WTC11 (cell line): Measurements from ENCODE around the gene EMX1. TPM values are rescaled to one million over a fixed set of nuclear protein-coding genes. Genes with fewer than 3 reads are reported as not detected.

Experiments
- ATAC-seq: fragments of 200-7000 bp; cut with Tn5 transposase; 2 replicates; pipeline ENCODE4 v1.10.0; 2021; ENCODE audit warnings: mild to moderate bottlenecking, moderate library complexity
- Bru-seq: library from RNA; stranded (reverse); fragments of 400-500 nt; gene quantifications from one replicate; lab custom pipeline; 2021; lab: Mats Ljungman, UMichigan
- CTCF ChIA-PET: fragments of 300-600 bp; sonication (Branson Sonifier 250); formaldehyde crosslinking; loops from one replicate; lab custom pipeline; 2021; ENCODE audit warnings: antibody characterized with exemption; lab: Charles Lee
- POLR2A ChIA-PET: fragments of 350-600 bp; sonication (Branson Sonifier 250); formaldehyde crosslinking; loops from one replicate; lab custom pipeline; 2021; ENCODE audit warnings: antibody characterized with exemption; lab: Charles Lee
- DNase-seq: peaks from one replicate; pipeline ENCODE4 v3.0.0; 2021; ENCODE audit warnings: low spot score
- H3K27ac Mint-ChIP-seq: 2 replicates; pipeline ENCODE4 v1.8.0; 2021; ENCODE audit warnings: mixed read lengths
- H3K27me3 Mint-ChIP-seq: 2 replicates; pipeline ENCODE4 v1.8.0; 2021; ENCODE audit warnings: low read depth, mild to moderate bottlenecking, moderate library complexity, mixed read lengths
- H3K36me3 Mint-ChIP-seq: 2 replicates; pipeline ENCODE4 v1.8.0; 2021; ENCODE audit warnings: mixed read lengths
- H3K4me1 Mint-ChIP-seq: 2 replicates; pipeline ENCODE4 v1.8.0; 2022; ENCODE audit warnings: mixed read lengths
- H3K4me3 Mint-ChIP-seq: 2 replicates; pipeline ENCODE4 v1.8.0; 2021; ENCODE audit warnings: mild to moderate bottlenecking, moderate library complexity, mixed read lengths
- H3K9me3 Mint-ChIP-seq: 2 replicates; pipeline ENCODE4 v1.8.0; 2021; ENCODE audit warnings: mixed read lengths
- FOXK1 ChIP-seq: sonication (generic); formaldehyde crosslinking; IDR thresholded peaks from 2 replicates; pipeline ENCODE4 v1.8.0; 2022; ENCODE audit warnings: mild to moderate bottlenecking, moderate library complexity, missing genetic modification reagents
- FOXP1 ChIP-seq: sonication (generic); formaldehyde crosslinking; IDR thresholded peaks from 2 replicates; pipeline ENCODE4 v1.8.0; 2022; ENCODE audit warnings: missing genetic modification reagents, mild to moderate bottlenecking, moderate library complexity, borderline replicate concordance
- FOXP4 ChIP-seq: sonication (generic); formaldehyde crosslinking; IDR thresholded peaks from 2 replicates; pipeline ENCODE4 v1.8.0; 2022; ENCODE audit warnings: mild to moderate bottlenecking, missing genetic modification reagents
- NFYB ChIP-seq: sonication (generic); formaldehyde crosslinking; conservative IDR thresholded peaks from 2 replicates; pipeline ENCODE4 v1.8.0; 2022; ENCODE audit warnings: low read depth, missing genetic modification reagents
- SP1 ChIP-seq: sonication (generic); formaldehyde crosslinking; conservative IDR thresholded peaks from 2 replicates; pipeline ENCODE4 v1.8.1; 2022; ENCODE audit warnings: missing genetic modification reagents
- ZNF121 ChIP-seq: sonication (generic); formaldehyde crosslinking; IDR thresholded peaks from 2 replicates; pipeline ENCODE4 v1.8.0; 2023; ENCODE audit warnings: missing genetic modification reagents
- ZNF263 ChIP-seq: sonication (generic); formaldehyde crosslinking; IDR thresholded peaks from 2 replicates; pipeline ENCODE4 v1.8.1; 2022; ENCODE audit warnings: low read depth, mild to moderate bottlenecking, moderate library complexity, missing genetic modification reagents
- ZNF396 ChIP-seq: fragments of 250-450 bp; sonication (Bioruptor Pico); IDR thresholded peaks from 2 replicates; pipeline ENCODE4 v1.8.0; 2021; ENCODE audit warnings: mild to moderate bottlenecking, moderate library complexity, borderline replicate concordance
- long read RNA-seq, 3 experiments: library from RNA in 1 of 3; library from capped mRNA in 1 of 3; library from polyadenylated mRNA in 1 of 3; unstranded in 2 of 3; stranded (forward) in 1 of 3; transcript quantifications; one replicate each; pipeline ENCODE4 v2.0.0, GENCODE V29; 2021
- total RNA-seq: library from RNA; stranded (reverse); gene quantifications from 3 replicates; pipeline ENCODE4 v1.2.3, GENCODE V29; 2021
- TF ChIP-seq, protein P1 (sequence below): fragments of 250-450 bp; sonication (Bioruptor Pico); conservative IDR thresholded peaks from 2 replicates; pipeline ENCODE4 v1.9.0; 2021; ENCODE audit warnings: mild to moderate bottlenecking
- TF ChIP-seq, protein P2 (sequence below): sonication (generic); formaldehyde crosslinking; IDR thresholded peaks from 2 replicates; pipeline ENCODE4 v1.8.0; 2022; ENCODE audit warnings: mild to moderate bottlenecking, missing genetic modification reagents
- TF ChIP-seq, protein P3 (sequence below): sonication (generic); formaldehyde crosslinking; IDR thresholded peaks from 2 replicates; pipeline ENCODE4 v1.8.0; 2022; ENCODE audit warnings: missing genetic modification reagents
- TF ChIP-seq, protein P4 (sequence below): sonication (generic); formaldehyde crosslinking; conservative IDR thresholded peaks from 2 replicates; pipeline ENCODE4 v1.8.1; 2023; ENCODE audit warnings: mild to moderate bottlenecking, low read depth, missing genetic modification reagents, moderate library complexity
- TF ChIP-seq, protein P5 (sequence below): sonication (generic); formaldehyde crosslinking; IDR thresholded peaks from 2 replicates; pipeline ENCODE4 v1.8.1; 2022; ENCODE audit warnings: mild to moderate bottlenecking, moderate library complexity, missing genetic modification reagents

EMX1 gene
- 3.6 to 4.4 TPM (median 3.8 TPM) in 3 replicates for total RNA-seq
- percentile 41 among the genes with signal in this experiment for Bru-seq, nascent RNA
- long read RNA-seq, experiment 1, transcript EMX1-201 (3 exons, 2,188 nt), result major isoform, 6 of 10 reads
- long read RNA-seq, experiment 1, partial matches to known transcripts, result 0 of 10 reads
- long read RNA-seq, experiment 1, other reads (novel, unspliced or antisense), result 2 of 10 reads
- long read RNA-seq, experiment 2, transcript EMX1-201 (3 exons, 2,188 nt), result major isoform, 7 of 10 reads
- long read RNA-seq, experiment 2, partial matches to known transcripts, result 0 of 10 reads
- long read RNA-seq, experiment 2, other reads (novel, unspliced or antisense), result 0 of 10 reads
- long read RNA-seq, experiment 3, partial matches to known transcripts, result 1 of 1 reads
- long read RNA-seq, experiment 3, other reads (novel, unspliced or antisense), result 0 of 1 reads

DNA sequence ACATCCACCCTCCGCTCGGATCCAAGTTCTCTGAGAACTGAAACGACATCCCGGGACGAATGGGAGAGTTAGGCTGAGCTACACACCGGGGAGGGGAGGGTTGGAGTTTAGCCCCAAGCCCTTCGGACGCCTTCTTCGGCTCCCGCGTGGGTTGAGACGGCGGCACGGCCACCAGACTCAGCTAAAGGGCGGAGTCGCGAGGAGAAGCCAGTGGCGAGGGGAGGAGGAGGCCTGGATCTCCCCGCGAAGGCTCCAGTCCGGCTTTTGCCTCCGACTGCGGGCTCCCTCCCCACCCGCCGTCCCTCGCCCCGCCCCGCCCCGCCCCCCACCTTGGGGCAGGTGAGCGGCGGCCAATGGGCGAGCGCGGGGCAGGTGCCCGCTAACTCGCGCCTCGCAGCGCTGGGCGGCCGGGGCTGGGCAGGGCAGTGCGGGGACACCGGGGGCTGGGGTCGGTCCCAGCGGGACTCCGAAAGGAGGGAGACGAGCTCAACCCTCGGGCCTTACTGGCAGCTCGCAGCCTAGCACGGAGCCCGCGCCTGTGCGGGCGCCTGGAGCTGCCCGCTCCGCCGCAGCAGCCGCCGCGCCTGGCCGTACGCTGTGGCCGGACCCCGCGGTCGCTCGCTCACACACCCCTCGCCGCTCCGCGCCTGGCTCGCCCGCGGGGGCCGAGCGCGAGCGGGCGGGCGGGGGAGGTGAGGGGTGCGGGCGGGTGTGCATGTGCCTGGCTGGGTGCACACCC lies at the start of gene EMX1:
Gene EMX1 (plus strand): TSS at position 382 of the 739 bp plus-strand sequence. CDS start 334 bp downstream, at position 716.
- H3K9me3 Mint-ChIP-seq, result no peaks in the 10 kb centered on the region

More for the DNA sequence above, at the start of gene EMX1:
- Mint-ChIP-seq H3K27ac (no peak within 1 kb of the TSS), H3K36me3 (peaks cover 5% of the 10 kb centered on the region), H3K4me3 (peak within 1 kb of the TSS; percentile 84), H3K4me1 (peaks cover 45% of the 10 kb centered on the region), H3K27me3 (peaks cover 49% of the 10 kb centered on the region)
- no peak for TF ChIP-seq ZNF263 (CRISPR knock-in tag)
- TF ChIP-seq, protein P1, sequence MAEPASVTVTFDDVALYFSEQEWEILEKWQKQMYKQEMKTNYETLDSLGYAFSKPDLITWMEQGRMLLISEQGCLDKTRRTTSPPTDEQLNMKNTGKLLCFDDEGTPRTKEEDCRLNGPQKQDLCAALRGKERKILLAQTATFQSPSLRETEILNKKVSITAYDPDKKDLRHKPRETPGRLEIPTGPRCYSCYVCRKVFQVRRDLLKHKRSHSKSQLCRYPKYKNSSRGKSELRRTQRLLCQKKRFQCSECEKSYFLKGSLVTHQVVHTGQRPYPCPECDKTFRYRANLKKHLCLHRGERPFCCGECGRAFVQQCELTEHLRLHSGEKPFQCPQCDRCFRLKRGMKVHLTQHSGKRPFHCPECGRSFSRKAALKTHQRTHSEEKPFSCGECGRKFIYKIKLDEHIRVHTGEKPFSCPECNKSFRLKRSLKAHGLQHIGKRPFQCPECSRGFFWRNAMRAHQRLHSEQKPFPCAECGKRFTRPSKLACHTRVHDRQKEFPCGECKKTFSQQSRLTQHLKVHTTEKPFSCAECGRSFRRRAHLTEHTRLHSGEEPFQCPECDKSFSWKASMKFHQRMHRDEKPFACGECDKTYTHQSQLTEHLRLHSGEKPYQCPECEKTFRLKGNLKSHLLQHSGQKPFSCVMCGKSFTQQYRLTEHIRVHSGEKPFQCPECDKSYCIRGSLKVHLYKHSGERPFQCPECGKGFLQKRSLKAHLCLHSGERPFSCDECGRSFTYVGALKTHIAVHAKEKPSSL (CRISPR knock-in tag), result no peak
- TF ChIP-seq FOXP4 (CRISPR knock-in tag), result 0 out of 2 replicates have a peak, but pooled peaks have one; percentile 9
- TF ChIP-seq, protein P2, sequence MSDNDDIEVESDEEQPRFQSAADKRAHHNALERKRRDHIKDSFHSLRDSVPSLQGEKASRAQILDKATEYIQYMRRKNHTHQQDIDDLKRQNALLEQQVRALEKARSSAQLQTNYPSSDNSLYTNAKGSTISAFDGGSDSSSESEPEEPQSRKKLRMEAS, result peak; percentile 49; the same call in 1 of the 2 replicates
- peak; percentile 71 for TF ChIP-seq NFYB (CRISPR knock-in tag)
- peak; percentile 70; the same call in 1 of the 2 replicates for TF ChIP-seq ZNF121 (CRISPR knock-in tag)
- TF ChIP-seq, protein P3, sequence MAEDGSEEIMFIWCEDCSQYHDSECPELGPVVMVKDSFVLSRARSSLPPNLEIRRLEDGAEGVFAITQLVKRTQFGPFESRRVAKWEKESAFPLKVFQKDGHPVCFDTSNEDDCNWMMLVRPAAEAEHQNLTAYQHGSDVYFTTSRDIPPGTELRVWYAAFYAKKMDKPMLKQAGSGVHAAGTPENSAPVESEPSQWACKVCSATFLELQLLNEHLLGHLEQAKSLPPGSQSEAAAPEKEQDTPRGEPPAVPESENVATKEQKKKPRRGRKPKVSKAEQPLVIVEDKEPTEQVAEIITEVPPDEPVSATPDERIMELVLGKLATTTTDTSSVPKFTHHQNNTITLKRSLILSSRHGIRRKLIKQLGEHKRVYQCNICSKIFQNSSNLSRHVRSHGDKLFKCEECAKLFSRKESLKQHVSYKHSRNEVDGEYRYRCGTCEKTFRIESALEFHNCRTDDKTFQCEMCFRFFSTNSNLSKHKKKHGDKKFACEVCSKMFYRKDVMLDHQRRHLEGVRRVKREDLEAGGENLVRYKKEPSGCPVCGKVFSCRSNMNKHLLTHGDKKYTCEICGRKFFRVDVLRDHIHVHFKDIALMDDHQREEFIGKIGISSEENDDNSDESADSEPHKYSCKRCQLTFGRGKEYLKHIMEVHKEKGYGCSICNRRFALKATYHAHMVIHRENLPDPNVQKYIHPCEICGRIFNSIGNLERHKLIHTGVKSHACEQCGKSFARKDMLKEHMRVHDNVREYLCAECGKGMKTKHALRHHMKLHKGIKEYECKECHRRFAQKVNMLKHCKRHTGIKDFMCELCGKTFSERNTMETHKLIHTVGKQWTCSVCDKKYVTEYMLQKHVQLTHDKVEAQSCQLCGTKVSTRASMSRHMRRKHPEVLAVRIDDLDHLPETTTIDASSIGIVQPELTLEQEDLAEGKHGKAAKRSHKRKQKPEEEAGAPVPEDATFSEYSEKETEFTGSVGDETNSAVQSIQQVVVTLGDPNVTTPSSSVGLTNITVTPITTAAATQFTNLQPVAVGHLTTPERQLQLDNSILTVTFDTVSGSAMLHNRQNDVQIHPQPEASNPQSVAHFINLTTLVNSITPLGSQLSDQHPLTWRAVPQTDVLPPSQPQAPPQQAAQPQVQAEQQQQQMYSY, result peak; percentile 97
- TF ChIP-seq SP1 (CRISPR knock-in tag), result peak; percentile 73
- 0 out of 2 replicates have a peak, but pooled peaks have one; percentile 14 for TF ChIP-seq FOXK1 (CRISPR knock-in tag)
- TF ChIP-seq FOXP1 (CRISPR knock-in tag), result peak; percentile 58; the same call in 1 of the 2 replicates
- TF ChIP-seq, protein P4, sequence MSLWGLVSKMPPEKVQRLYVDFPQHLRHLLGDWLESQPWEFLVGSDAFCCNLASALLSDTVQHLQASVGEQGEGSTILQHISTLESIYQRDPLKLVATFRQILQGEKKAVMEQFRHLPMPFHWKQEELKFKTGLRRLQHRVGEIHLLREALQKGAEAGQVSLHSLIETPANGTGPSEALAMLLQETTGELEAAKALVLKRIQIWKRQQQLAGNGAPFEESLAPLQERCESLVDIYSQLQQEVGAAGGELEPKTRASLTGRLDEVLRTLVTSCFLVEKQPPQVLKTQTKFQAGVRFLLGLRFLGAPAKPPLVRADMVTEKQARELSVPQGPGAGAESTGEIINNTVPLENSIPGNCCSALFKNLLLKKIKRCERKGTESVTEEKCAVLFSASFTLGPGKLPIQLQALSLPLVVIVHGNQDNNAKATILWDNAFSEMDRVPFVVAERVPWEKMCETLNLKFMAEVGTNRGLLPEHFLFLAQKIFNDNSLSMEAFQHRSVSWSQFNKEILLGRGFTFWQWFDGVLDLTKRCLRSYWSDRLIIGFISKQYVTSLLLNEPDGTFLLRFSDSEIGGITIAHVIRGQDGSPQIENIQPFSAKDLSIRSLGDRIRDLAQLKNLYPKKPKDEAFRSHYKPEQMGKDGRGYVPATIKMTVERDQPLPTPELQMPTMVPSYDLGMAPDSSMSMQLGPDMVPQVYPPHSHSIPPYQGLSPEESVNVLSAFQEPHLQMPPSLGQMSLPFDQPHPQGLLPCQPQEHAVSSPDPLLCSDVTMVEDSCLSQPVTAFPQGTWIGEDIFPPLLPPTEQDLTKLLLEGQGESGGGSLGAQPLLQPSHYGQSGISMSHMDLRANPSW, result no peak
- no peak for TF ChIP-seq ZNF396 (CRISPR knock-in tag)
- TF ChIP-seq, protein P5, sequence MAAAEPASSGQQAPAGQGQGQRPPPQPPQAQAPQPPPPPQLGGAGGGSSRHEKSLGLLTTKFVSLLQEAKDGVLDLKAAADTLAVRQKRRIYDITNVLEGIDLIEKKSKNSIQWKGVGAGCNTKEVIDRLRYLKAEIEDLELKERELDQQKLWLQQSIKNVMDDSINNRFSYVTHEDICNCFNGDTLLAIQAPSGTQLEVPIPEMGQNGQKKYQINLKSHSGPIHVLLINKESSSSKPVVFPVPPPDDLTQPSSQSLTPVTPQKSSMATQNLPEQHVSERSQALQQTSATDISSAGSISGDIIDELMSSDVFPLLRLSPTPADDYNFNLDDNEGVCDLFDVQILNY (CRISPR knock-in tag), result peak; percentile 62; the same call in 1 of the 2 replicates
- POLR2A ChIA-PET, result interaction anchor here (0.8 to 3.0 kb wide), 7 partner anchors 9 to 260 kb away, joined by 3 to 30 read pairs (median 4); no protein-coding TSS in a partner anchor
- peak; percentile 83 for DNase-seq
- ATAC-seq, result peak; percentile 52
- CTCF ChIA-PET, result interaction anchor here (0.8 to 7.4 kb wide), 13 partner anchors 9 to 260 kb away, joined by 3 to 165 read pairs (median 15); partner anchors contain the start of gene SPR
